HL-60/S4 (cell line): Measurements from ENCODE around the gene GRM5.

Source experiments
- in situ Hi-C: fragments of 300-500 bp; cut with MboI; formaldehyde crosslinking; loops from 2 replicates; pipeline ENCODE4 v1.14.3; 2022; ENCODE audit warnings: low sequenced_read_pairs

GRM5 gene

DNA sequence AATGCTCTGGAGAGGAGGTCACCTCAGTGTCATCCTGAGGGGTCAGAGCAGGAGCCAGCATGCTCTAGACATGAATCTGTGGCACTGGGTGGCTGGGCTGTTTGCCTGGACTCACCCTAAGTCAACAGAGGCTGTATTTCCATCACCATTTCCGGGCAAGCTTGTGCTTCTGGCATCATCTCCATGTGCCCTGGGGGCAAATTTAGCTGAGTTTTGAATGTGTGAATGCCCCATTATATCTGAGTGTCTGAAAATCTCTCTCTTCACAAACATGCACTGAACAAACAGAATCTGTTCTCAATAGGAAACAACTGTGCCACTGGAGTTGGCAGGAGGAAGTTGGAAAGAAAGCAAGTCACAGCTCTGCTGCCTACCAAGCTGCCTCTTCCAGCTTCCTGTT lies 356.2 kb downstream of the GRM5 start:
- in situ Hi-C loops: no loop called here

DNA sequence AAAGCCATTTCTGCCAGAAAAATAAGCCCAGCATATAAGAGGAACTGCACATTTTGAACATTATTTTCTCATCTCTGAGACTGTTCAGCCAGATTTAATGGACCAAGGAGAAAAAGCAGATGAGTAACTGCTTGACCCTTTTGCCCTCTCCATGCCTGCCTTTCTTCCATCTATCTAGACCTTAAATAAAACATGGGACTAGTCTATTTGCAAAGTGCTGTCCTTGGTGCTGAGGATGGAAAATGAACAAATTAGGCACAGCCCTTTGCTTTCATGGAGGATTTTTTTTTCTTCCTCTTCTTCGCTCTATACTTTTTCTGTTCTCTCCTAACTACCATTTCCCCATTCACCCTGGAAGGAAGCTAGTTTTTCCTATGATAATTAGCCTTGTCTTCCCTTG lies 361.3 kb downstream of the GRM5 start:
- in situ Hi-C loops: no loop called here

DNA sequence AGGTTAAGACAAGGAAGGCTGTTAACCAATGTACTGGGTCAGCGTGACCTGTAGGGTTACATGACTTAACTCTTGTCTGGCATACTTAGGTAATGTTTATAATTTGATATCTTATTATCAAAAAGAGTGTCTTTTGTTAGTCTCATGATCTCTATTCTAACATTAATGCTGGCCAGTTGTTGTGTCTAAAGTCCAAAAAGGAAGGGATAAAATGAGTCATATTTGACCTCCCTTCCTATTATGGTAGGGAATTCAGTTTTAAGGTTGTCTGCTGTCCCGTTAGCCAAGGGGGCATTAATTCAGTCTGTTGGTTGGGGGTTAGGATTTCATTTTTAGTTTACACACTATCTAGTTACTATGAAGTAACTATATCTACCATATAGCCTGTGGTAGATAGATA lies 364.0 kb downstream of the GRM5 start:
- in situ Hi-C loops: no loop called here

DNA sequence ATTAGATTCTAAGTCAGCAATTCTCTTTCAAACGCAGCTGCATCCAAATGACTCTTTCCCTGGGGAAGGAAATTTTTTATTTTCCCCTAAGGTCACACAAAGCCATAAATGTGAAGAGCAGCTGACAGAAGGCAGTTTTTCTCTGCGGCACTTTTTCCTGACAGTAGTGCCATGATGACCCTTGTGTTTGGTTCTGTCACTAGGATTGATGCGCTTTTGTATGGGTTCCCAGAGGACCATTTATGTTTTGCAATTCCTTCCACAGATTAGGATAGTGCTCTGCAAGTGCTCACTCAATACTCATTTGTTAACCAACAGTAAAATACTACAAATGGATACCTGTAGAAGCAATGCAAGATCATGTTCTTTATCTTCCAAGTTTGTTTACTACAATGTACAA lies 368.6 kb downstream of the GRM5 start:
- in situ Hi-C loops: no loop called here

DNA sequence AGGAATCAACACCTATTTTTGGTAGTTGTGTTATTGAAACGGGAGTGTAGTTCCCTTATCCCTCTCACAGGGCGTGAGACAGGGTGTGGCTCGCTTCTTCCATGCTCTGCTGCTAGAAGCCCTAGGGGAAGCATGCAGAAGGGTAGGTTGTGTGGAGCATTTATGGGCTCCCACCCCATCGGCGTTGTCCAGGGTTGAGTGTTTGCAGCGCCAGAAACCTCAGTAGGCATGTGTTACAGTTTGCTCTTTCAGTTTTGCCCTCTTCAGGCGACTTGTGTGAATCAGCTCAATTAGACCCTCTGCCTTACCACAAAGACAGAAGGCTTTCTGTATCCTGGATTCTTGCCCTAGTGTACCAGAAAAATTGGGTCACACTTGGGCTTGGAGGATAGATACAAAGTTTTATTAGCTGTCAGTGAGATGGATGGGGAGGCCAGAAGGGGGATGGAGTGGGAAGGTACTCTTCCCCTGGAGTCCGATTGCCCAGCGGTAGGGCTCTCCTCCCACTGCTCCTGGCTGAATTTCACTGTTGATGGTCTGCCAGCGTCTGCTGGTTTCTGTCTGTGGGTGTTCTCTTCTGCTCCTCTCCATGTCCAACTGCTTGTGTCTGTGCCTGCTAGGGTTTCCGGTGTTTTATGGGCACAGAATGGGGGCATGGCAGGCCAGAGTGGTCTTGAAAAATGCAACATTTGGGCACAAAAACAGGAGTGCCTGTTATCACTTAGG lies 369.9 kb downstream of the GRM5 start:
- in situ Hi-C loops: no loop called here

DNA sequence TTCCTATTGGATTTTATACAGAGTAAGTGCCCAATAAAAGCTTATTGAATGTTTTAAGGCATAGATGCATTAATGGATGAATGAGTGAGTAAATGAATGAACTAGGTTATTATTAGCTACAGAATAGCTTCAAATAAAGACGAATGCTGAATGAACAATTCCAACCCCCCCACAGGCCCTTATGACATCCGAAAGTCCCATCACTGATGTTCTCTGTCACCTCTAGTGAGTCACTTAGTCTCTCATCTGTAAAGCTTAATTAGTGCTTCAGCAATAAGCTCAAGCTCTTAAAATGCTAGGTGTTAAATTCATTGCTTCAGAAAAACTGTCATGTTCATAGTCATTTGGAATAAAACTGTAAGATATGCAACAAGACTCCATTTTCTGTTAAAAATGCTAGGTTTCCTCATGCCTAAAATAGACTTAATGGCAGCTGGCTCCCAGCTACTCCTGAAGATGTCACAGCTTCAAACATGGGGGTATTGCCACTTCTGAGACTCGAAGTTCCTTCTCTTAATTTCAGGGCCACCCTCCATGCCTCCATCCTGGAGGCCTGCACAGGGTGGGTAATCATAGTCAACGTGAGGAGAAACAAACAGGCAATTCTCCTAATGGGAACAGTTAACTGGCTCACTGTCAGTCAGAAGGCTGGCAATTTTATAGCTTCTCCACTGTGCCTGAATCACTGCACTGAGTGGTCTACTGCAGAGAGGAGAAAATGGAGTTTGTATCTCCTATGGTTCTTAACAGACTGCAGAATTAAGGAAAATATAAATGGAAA lies 373.3 kb downstream of the GRM5 start:
- in situ Hi-C loops: no loop called here

DNA sequence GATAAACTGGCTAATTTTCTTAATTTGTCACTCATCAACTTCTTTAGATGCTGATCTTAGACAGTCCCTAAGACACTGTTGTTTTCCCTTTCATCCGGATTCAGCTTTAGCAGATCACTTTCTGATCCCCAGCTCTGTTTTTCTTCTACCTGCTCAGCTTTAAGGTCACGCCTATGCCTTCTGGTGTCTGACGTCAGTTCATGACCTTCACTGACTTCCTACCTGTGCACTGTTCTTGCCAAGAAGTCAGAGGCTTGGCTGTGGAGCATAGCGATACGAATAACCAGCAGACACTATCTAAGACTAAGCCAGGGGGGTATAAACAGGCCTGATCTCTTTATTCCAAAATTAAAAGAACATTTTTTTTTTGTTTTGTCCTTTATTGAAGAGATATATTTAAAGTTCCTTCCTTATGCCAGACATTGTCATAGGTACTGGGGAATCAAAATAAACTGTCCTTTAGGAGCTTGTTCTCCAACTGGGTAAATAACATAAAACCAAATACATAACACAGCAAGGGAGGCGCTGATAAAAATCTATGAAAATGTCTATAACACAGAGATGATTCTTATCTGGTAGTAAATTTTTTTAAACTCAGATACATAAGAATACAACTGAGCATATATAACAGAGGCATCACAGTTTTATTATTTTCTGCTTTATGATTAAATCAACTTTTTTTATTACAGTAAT lies 376.1 kb downstream of the GRM5 start:
- in situ Hi-C loops: no loop called here

DNA sequence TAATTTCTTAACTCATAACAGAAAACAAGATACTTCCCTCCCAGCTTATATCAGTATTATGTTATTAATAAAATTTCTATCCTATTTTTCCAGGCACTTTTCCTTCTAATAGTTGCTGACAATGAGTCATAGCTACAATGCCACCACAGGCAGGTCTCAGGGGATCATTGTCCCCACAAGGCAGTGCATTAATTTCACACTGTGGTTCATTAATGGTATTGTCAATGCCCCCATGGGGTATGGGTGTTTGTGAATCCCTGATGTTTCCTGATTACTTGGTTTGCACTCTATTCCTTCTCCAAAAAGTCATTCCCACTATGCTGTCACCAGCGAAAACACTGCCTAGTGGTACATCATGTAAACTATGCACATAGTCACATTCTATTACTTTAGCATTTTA lies 382.8 kb downstream of the GRM5 start:
- in situ Hi-C loops: no loop called here

DNA sequence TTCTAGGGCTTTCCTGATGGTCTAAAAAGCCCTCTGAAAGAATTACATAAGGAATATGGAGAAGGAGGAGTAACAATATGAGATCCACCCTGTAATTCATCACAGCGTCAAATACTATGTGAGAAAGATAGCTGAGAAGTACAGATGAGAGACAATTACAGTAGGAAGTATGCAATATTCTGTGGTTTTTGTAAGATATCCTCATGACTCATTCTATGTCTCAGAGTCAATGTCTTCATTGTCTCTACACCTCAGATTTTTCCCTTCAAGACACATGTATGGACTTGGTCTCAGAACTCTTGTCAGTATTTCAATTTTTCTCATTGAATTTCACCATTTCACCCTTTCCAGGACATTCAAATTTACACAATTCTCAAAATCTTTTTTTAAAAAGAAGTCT lies 385.0 kb downstream of the GRM5 start:
- in situ Hi-C loops: no loop called here

DNA sequence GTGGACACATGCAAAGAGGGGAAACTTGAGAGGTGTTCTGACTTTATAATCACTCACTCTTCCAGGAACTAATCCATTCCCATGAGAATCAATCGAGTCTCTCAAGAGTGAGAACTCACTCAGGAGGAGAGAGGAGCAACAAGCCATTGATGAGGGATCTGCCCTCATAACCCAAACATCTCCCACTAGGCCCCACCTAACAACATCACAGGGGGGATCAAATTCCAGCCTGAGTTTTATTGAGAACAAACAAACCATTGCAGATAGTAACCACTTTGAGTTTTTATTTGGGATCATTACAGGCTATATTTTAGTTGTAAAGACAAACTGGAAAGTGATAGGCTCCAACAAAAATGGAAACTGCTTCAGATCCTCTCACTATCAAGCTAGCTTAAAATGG lies 399.4 kb downstream of the GRM5 start:
- in situ Hi-C loops: no loop called here

DNA sequence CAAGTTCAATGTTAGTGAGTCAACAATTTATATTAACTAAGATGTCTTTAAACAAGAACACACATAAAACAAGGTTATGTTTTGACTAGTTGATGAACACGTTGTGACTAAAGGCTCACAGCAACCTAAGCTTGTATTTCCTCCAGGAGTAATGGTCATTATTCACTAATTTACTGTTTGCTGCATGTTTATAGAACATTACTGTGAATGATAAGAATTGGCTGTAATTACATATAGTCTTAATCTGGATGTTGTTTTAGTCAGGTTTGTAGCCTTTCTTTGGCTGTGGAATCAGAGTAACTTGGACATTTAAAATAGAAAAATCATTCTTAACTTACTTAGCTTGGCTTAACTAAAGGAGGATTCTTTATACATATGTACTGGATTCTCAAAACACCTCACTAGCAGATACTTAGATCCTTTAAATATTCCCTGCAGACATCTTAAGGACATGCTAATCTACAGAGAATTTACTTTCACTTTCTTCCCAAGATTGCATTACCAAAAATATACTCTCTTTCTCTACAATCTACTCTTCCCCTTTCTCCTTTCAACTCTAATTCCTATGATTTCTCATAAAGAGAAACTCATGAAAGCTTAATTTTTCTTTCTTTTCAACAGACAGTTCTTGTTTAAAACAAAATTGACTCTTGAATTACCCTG lies 408.6 kb downstream of the GRM5 start:
- in situ Hi-C loops: no loop called here

DNA sequence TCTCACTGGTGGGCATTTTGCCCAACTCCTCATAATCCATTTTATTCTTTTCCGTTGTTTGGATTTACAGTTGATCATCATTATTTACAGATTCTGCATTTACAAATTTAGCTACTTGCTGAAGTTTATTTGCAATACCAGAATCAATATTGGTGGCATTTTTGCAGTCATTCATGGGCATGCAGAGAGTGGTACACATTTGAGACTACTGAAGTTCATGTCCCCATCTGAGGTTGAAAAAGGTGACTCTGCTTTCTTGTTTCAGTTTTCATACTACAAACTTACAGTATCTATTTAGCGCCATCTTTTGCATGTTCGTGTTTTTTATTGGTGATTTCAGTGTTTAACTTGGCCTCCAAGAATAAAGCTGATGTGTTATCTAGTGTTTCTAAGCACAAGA lies 409.5 kb downstream of the GRM5 start:
- in situ Hi-C loops: no loop called here

DNA sequence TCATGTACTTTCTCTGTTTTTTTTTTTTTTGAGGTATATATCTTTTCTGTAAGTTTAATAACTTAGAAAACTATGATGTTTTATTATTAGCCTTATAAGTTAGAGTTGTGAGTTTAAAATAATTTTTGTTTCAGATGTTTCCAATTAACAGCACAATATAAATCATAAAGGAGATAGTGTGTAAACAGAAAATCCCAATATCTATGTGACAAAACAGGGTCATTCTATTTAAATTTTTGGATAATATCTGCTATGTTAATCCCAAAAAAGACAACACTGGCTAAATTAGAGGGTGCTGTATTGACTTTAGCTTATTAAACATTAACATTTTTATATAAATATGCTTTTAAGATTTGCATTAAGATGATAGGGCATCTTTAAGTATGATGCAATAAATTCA lies 410.1 kb downstream of the GRM5 start:
- in situ Hi-C loops: no loop called here

DNA sequence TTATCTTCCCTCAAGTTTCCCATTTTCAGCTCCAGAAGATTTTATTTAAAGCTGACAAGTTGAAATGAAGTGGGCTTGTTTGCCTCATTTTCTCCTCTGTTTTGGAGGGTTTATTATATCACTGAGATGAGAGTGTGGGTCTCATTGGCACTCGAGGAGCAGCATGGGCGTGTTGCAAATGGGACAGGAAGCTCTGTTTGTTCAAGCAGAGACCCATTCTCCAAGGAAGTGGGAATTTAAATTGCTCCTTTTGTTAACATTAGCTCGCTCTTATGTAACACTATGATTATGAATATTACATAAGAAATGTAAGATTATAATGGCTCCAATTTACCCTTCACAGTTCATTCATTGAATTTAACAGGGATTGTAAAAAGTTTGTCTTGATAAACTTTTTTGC lies 410.6 kb downstream of the GRM5 start:
- in situ Hi-C loops: no loop called here

DNA sequence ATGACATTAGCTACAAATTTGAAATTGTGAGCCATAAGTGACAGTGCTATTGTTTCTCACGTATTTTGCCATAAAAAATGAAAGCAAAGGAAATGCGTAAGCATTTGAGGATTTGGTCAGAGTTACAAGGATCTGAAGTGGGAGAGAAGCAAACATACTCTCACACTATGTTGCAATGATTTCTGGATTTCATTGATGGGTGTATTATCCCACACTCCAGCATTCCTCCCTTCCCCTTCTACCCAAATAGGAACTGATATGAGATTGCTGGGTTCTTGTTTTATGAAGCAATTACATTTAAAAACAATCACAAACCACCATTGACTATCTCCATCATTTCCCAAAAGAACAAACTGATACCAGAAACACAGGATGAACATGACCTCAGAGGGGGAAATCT lies 414.2 kb downstream of the GRM5 start:
- in situ Hi-C loops: no loop called here

DNA sequence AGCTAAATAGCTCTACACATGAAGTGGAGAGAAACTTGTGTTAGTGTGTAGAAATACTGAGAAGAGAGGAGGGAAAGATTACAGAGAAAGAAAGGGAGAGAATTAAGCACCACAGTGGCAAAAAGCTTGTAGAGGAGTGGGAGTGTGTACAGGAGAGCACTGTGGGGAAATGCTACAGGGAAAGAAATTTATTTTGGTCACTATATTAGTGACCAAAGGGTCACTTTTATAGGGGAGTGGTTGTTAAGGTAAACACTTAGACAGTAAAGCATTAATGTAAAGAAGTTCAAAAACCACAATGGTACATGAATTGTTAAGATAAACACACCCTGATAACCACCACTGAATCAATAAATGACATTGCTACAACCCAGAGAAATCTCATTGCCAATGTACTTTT lies 421.1 kb downstream of the GRM5 start:
- in situ Hi-C loops: no loop called here

DNA sequence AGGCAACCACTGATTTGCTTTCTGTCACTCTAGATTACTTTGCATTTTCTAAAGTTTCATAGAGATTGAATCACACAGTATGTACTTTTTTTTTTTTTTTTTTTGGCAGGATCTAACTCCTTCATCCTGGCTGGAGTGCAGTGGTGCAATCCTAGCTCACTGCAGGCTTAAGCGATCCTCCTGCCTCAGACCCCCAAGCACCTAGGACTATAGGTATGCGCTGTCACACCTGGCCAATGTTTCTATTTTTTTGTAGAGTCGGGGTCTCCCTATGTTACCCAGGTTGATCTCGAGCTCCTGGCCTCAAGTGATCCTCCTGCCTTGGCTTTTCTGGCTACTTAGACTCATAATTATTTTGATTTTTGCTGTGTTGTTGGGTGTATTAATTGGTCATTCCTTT lies 433.6 kb downstream of the GRM5 start:
- in situ Hi-C loops: no loop called here

DNA sequence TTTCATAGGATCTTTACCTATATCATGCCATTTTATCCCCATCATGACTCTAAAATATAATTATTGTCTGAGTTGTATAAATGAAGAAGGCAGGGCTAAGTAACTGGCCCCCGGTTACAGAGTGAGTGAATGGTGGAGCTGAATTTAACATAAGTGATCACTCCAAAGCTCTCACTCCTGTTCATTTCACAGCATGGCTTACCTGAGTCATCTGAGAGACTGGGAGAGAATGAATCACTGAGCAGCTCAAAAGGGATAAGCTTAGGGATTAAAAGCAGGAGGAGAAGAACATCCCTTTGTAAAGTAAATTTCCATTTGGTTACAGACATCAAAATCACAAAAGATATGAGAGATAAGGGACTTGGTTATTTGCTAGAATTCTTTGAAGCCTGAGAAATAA lies 434.3 kb downstream of the GRM5 start:
- in situ Hi-C loops: no loop called here

DNA sequence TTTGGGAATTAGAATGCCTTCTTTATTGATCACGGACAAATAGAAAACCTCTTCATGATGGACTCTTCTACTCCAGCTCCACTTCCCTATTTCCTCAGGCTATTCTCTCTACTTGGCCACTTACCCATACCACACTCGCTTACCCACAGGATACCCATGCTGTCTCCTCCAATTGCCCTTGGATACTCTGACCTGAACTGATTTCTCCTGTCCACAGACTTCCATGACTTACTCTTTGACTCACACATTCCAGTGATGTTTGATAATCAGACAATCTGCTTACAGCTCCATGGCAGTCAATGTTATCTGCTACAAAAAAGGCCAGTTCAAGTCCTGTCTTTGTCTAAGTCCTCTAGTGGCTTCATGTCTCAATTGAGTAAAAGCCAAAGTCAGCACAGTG lies 436.3 kb downstream of the GRM5 start:
- in situ Hi-C loops: no loop called here

DNA sequence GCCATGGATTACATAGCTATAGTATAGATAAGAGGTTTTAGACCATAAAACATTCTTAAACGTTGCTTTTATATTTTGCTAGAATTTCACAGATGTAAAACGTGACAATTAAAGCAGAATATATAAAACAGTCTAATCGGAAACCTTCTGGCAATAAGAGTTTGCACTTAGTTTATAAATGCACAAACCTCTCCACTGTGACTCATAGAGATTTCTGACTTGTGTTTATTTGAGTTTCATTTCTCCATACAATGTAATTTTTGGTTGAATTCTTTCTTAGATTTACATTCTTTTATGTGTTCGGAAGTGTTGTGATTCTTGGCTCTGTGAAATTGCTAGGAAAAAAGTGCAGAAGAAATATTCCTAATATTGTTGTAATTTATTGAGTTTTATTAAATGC lies 439.6 kb downstream of the GRM5 start:
- in situ Hi-C loops: no loop called here

DNA sequence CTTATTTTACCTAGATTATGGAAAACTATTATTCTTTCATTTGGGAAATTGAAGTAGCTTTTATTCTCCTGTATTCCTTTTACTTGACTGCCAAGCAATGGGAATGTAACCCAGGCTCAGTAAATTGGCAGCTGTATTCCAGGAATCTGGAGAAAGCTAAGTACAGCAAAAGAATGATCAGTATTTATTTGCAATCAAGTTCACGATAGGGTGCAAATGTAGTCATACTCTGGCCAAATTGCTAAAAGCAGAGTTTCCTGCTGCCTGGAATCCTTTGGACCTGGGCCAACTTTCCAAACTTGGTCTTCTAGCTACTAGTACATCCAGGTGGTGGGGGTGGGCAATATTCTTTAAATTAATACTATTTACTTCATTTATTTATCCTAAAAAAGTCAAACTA lies 442.3 kb downstream of the GRM5 start:
- in situ Hi-C loops: no loop called here
